Rectal smooth muscle tissue (tissue), 1 donor: ENCODE data around the gene HTRA1.

Source experiments
- H3K27ac ChIP-seq: one replicate; pipeline ENCODE4 v1.7.0; 2013; ENCODE audit warnings: low read depth, low read length, inconsistent platforms
- H3K27me3 ChIP-seq: one replicate; pipeline ENCODE4 v1.7.0; 2013; ENCODE audit warnings: low read length; ENCODE audit not compliant: control insufficient read depth, insufficient read depth
- H3K36me3 ChIP-seq: one replicate; pipeline ENCODE4 v1.7.0; 2013; ENCODE audit warnings: low read length; ENCODE audit not compliant: control insufficient read depth, insufficient read depth
- H3K4me1 ChIP-seq: one replicate; pipeline ENCODE4 v1.7.0; 2013; ENCODE audit warnings: low read length; ENCODE audit not compliant: control insufficient read depth, insufficient read depth
- H3K4me3 ChIP-seq: one replicate; pipeline ENCODE4 v1.7.0; 2013; ENCODE audit warnings: low read length
- H3K9ac ChIP-seq: one replicate; pipeline ENCODE4 v1.7.0; 2013; ENCODE audit warnings: low read length

Gene HTRA1

DNA sequence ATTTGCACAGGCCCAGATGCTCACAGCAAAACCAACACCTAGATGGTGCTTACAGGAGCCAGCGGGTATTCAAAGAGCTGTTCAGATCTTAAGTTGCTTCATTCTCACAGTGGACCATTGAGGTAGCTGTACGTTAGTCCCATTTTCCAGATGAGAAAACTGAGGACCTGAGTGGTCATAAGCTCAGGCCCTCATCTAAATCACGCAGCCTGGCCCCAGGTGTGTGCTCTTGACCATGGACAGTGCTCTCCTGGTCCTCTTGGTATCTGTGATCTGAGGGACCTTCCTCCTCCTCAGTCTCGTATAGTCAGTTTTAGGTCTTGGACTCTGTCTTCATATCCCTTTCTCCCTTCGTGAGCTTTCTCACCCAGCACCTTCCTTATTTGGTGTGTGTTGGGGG, 43.7 kb downstream of the HTRA1 start:
- H3K9ac ChIP-seq = no peak overlapping the region
- H3K27me3 ChIP-seq = no peaks in the 10 kb centered on the region
- no peak overlapping the region for H3K4me3 ChIP-seq
- peak overlapping the region; percentile 73 for H3K27ac ChIP-seq
- H3K36me3 ChIP-seq = peaks cover 3% of the 10 kb centered on the region
- H3K4me1 ChIP-seq = peaks cover 18% of the 10 kb centered on the region

DNA sequence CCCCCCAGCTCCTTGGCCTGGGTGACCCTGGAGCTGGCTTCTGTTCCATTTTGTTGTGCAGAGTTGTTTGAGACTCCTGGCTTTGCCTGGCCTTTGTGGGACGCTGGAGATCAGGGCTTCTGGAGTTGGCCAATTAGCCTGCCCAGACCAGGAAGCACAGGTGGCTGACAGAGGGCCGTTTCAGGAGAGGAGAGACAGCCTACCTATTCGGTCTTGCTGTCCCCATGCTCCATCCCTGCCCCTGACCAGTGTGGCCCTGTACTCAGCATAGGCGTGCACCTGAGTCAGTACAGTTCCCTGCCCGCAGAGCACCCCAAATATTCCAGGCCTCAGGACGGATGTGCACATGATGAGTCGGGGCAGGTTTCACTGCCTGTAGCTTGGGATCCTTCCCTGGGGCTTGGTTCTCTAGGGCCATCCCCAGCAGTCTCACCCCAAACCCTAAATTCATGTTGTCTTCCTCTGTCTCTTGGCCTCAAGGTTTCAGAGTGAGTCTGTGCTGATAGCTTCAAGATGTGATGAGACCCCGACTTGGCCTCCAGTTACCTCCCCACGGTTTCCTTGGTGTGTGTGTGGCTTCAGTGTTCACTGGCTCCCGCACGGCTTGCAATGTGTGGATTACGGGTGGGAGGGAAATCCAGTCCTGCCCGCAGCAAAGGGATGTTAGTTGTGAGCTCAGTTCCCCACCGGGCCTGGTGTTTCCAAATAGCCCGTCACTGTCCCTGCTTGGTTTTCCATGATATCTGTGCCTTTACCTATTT, 44.7 kb downstream of the HTRA1 start:
- Histone ChIP-seq H3K9ac (no peak overlapping the region), H3K27ac (no peak overlapping the region), H3K4me3 (no peak overlapping the region)

DNA sequence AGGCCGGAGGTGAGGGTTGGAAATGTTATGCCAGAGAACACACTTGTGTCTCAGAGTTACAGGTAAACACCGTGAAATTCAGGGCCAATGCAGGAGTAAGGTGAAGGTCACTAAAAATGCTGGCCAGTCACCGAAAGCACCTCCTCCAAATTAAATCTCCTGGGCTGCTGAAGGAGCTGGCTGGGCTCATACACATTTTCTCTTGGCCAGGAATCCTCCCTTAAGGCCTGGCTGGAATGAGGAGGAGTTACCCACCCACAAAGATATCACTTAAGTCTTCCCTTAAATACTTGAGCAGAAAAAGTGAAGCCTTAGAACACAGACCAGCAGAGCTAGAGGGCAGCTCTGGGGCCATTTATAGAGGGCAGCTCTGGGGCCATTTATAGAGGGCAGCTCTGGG, 46.3 kb downstream of the HTRA1 start:
- Histone ChIP-seq H3K27ac (no peak overlapping the region), H3K27me3 (no peaks in the 10 kb centered on the region), H3K4me3 (no peak overlapping the region), H3K4me1 (peaks cover 13% of the 10 kb centered on the region), H3K9ac (no peak overlapping the region), H3K36me3 (peaks cover 6% of the 10 kb centered on the region)

More for the DNA sequence above, 44.7 kb downstream of the HTRA1 start:
- H3K27me3 ChIP-seq = no peaks in the 10 kb centered on the region
- peaks cover 13% of the 10 kb centered on the region for H3K4me1 ChIP-seq
- peaks cover 5% of the 10 kb centered on the region for H3K36me3 ChIP-seq

DNA sequence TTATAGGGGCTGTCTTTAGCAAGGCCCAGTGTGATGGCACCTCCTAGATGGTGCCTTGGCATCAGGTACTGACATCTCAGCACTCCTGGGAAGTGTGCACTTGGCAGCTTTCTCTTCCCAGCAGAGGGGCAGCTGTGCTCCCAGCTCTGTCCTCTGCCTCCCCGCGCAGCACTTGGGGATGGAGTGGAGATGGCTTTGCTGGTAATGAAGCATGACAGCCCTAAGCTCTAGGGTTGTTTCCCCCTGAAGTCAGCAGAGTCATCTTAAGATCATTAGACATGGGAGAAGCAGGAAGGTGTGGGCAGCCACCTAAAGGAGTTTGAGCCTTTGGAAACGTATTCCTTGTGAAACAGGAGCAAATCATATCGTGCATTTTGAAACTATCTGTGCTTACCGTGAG, 46.7 kb downstream of the HTRA1 start:
- Histone ChIP-seq H3K4me1 (peaks cover 13% of the 10 kb centered on the region), H3K27ac (no peak overlapping the region), H3K4me3 (no peak overlapping the region), H3K9ac (no peak overlapping the region), H3K36me3 (peaks cover 6% of the 10 kb centered on the region), H3K27me3 (no peaks in the 10 kb centered on the region)

DNA sequence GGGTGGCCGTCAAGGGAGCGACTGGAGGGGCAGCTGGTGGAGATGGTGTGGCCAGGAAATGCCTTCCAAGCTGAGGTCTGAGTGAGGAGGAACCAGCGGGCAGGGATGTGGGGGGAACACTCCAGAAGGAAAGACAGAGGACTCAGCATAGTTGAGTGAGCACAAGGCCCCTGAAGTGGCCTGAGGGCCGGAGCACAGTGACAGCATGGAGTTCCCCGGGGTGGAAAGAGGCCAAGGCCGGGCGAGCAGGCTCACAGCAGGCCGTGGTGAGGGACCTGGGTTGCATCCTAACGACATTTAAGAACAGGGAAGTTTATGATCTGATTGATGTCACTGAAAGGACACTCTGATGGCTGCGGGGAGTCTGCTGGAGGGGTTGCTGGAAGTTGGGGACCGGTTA, 48.0 kb downstream of the HTRA1 start:
- Histone ChIP-seq H3K9ac (no peak overlapping the region), H3K36me3 (peaks cover 6% of the 10 kb centered on the region), H3K4me3 (no peak overlapping the region)

DNA sequence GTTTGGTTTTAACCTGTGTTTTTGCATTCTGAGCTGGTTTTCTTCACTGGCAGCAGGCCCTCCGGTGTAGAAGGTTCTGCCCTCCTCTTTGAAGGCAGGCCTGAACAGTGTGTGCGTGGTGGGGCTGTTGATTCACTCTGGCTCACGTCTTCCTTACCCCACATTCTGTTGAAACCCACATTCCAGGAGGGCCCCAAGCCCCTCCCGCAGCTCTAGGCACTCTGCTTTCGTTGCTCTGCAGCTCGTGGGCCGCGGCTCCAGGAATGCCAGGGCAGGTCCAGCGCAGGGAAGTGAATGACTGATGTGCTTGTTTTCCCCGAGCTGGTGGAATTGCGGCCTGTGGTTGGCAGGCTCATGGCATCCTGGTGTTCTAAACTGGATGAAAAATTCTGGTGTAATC, 49.0 kb downstream of the HTRA1 start:
- Histone ChIP-seq H3K27me3 (no peaks in the 10 kb centered on the region), H3K27ac (no peak overlapping the region), H3K9ac (no peak overlapping the region), H3K36me3 (peaks cover 6% of the 10 kb centered on the region), H3K4me1 (peaks cover under 1% of the 10 kb centered on the region), H3K4me3 (no peak overlapping the region)

More for the DNA sequence above, 48.0 kb downstream of the HTRA1 start:
- H3K27ac ChIP-seq = no peak overlapping the region
- H3K4me1 ChIP-seq = peaks cover 10% of the 10 kb centered on the region
- H3K27me3 ChIP-seq = no peaks in the 10 kb centered on the region

DNA sequence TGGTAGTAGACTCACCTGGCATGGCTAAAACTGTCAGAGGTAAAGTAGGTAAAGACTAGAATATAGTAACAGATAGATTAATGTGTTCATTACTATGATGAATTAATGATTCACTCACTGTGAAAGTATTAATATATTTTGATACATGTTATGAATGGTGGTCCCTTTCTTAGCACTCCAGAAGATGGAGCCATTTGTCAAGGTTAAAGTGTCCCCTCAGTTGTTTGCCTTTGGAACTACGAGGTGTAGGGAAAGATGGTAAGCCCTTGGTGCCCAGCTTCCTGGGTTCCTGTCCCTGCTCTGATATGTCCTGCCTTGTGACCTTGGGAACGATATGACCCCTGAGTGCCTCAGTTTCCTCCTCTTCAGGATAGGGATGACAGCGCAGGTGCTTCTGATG, 49.4 kb downstream of the HTRA1 start:
- Histone ChIP-seq H3K4me1 (no peaks in the 10 kb centered on the region), H3K9ac (no peak overlapping the region), H3K27me3 (no peaks in the 10 kb centered on the region), H3K27ac (no peak overlapping the region), H3K36me3 (peaks cover 6% of the 10 kb centered on the region), H3K4me3 (no peak overlapping the region)

DNA sequence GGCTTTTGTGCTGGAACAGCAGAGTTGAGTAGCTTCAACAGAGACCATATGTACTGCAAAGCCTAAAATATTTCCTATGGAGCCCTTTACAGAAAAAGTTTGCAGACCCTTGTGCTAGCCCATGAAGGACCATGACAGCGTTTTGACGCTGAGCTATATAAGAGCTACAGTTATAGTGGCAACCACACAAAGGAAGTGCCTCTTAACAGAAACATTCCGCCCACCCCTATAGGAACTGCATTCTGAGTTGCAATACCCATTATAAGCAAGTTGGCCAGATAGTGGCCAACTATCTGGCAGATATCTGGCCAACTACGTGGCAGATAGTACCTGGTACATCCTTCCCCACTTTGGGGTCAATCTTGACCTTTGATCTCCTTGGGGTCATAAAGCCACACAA, 51.7 kb downstream of the HTRA1 start:
- no peak overlapping the region for H3K9ac ChIP-seq
- peaks cover 5% of the 10 kb centered on the region for H3K36me3 ChIP-seq
- H3K27me3 ChIP-seq = no peaks in the 10 kb centered on the region
- no peak overlapping the region for H3K4me3 ChIP-seq
- no peak overlapping the region for H3K27ac ChIP-seq
- H3K4me1 ChIP-seq = no peaks in the 10 kb centered on the region

DNA sequence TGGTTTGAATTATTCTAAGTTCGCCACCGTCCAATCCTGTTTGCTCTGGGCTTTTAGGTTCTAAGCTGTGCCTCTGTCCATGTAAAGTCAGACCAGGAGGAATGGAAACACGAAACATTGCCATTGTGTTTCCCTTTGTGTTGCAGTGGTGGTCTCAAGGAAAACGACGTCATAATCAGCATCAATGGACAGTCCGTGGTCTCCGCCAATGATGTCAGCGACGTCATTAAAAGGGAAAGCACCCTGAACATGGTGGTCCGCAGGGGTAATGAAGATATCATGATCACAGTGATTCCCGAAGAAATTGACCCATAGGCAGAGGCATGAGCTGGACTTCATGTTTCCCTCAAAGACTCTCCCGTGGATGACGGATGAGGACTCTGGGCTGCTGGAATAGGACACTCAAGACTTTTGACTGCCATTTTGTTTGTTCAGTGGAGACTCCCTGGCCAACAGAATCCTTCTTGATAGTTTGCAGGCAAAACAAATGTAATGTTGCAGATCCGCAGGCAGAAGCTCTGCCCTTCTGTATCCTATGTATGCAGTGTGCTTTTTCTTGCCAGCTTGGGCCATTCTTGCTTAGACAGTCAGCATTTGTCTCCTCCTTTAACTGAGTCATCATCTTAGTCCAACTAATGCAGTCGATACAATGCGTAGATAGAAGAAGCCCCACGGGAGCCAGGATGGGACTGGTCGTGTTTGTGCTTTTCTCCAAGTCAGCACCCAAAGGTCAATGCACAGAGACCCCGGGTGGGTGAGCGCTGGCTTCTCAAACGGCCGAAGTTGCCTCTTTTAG, 52.9 kb downstream of the HTRA1 start:
- Histone ChIP-seq H3K9ac (no peak overlapping the region), H3K4me1 (no peaks in the 10 kb centered on the region), H3K27me3 (no peaks in the 10 kb centered on the region), H3K27ac (no peak overlapping the region), H3K36me3 (peaks cover 3% of the 10 kb centered on the region), H3K4me3 (no peak overlapping the region)

DNA sequence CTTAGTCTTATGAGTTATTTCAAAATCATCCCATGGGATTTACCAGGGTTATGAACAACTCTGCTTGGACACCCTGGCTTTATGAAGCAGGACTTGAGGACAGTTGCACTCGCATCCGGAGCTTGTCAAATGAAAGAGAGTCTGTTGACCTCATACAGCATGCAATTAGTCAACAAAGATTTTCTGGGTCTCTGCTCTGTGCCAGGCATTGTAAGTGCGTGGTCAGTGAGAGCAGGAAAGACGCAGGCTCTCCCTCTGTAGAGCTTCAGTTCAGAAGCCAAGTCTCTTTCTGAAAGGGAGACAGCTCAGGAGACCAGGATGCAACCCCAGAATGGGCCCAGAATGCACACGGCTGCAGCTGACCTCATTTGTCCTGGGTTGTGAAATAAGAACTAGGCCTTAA, 53.7 kb downstream of the HTRA1 start:
- H3K27me3 ChIP-seq = no peaks in the 10 kb centered on the region
- no peak overlapping the region for H3K27ac ChIP-seq
- no peaks in the 10 kb centered on the region for H3K4me1 ChIP-seq
- no peak overlapping the region for H3K4me3 ChIP-seq
- H3K36me3 ChIP-seq = peaks cover 3% of the 10 kb centered on the region
- no peak overlapping the region for H3K9ac ChIP-seq

DNA sequence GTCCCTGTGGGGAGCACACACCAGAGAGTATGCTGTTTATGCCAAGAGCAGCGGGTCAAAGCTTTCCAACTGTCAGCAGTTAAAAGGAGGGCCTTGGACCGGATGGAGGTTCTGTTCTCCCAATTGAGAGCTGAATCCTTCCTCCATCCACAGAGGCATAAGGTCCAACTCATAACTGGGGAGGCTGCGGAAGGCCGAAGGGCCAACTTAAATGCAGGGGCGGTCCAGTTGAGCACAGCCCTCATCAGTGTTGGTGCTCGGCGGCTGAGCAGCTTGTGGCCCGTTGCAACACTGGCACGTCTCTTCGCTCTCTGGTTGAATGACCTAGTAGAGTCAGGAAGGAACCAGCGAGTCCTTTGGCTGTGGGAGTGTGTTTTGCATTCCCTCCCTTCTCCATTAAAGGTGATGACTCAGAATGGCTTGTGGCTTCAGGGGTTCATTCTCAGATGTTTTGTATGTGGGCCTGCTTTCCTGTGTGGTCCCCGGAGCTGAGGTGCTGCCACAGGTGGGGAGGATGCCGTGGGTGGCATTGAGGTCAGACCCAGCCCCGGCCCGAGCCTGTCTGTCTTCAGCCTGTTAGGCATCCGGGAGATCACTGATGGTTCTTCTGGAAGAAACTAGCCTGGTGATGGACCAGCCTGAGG, 54.4 kb downstream of the HTRA1 start:
- H3K27me3 ChIP-seq = no peaks in the 10 kb centered on the region
- no peak overlapping the region for H3K4me3 ChIP-seq
- H3K27ac ChIP-seq = no peak overlapping the region
- H3K36me3 ChIP-seq = peaks cover 3% of the 10 kb centered on the region
- H3K4me1 ChIP-seq = no peaks in the 10 kb centered on the region
- no peak overlapping the region for H3K9ac ChIP-seq

DNA sequence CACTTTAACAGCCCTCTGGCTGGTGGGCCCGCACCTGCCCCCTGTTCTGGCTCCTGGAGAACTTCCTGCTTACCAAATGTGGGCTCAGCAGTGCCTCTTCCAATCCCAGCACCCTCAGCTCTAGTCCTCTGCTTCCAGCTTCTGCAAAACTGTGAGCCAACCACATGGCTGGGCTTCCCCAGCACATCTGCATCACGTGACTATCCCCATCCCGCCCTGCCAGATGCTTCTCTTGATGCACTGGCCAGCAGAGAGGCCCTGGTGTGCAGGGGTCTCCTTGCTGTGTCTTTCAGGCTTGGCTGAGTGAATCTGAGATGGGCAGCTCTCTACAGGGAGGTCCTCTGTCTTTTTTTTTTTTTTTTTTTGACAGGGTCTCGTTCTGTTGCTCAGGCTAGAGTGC, 55.4 kb downstream of the HTRA1 start:
- no peaks in the 10 kb centered on the region for H3K36me3 ChIP-seq
- no peaks in the 10 kb centered on the region for H3K4me1 ChIP-seq
- H3K27me3 ChIP-seq = no peaks in the 10 kb centered on the region
- no peak overlapping the region for H3K27ac ChIP-seq
- no peak overlapping the region for H3K9ac ChIP-seq
- no peak overlapping the region for H3K4me3 ChIP-seq
